WTC11 (cell line): Measurements from ENCODE around the gene CDH16. TPM values are rescaled to one million over a fixed set of nuclear protein-coding genes. Genes with fewer than 3 reads are reported as not detected.

Experiments
- ATAC-seq: fragments of 200-7000 bp; cut with Tn5 transposase; 2 replicates; pipeline ENCODE4 v1.10.0; 2021; ENCODE audit warnings: mild to moderate bottlenecking, moderate library complexity
- CTCF ChIA-PET: fragments of 300-600 bp; sonication (Branson Sonifier 250); formaldehyde crosslinking; loops from one replicate; lab custom pipeline; 2021; ENCODE audit warnings: antibody characterized with exemption; lab: Charles Lee
- POLR2A ChIA-PET: fragments of 350-600 bp; sonication (Branson Sonifier 250); formaldehyde crosslinking; loops from one replicate; lab custom pipeline; 2021; ENCODE audit warnings: antibody characterized with exemption; lab: Charles Lee
- DNase-seq: peaks from one replicate; pipeline ENCODE4 v3.0.0; 2021; ENCODE audit warnings: low spot score
- H3K27ac Mint-ChIP-seq: 2 replicates; pipeline ENCODE4 v1.8.0; 2021; ENCODE audit warnings: mixed read lengths
- H3K27me3 Mint-ChIP-seq: 2 replicates; pipeline ENCODE4 v1.8.0; 2021; ENCODE audit warnings: low read depth, mild to moderate bottlenecking, moderate library complexity, mixed read lengths
- H3K36me3 Mint-ChIP-seq: 2 replicates; pipeline ENCODE4 v1.8.0; 2021; ENCODE audit warnings: mixed read lengths
- H3K4me1 Mint-ChIP-seq: 2 replicates; pipeline ENCODE4 v1.8.0; 2022; ENCODE audit warnings: mixed read lengths
- H3K4me3 Mint-ChIP-seq: 2 replicates; pipeline ENCODE4 v1.8.0; 2021; ENCODE audit warnings: mild to moderate bottlenecking, moderate library complexity, mixed read lengths
- H3K9me3 Mint-ChIP-seq: 2 replicates; pipeline ENCODE4 v1.8.0; 2021; ENCODE audit warnings: mixed read lengths
- CBFB ChIP-seq: sonication (generic); formaldehyde crosslinking; IDR thresholded peaks from 2 replicates; pipeline ENCODE4 v1.8.1; 2022; ENCODE audit warnings: mild to moderate bottlenecking, low read depth, missing genetic modification reagents
- ESRRA ChIP-seq: sonication (generic); formaldehyde crosslinking; IDR thresholded peaks from 2 replicates; pipeline ENCODE4 v1.8.1; 2022; ENCODE audit warnings: mild to moderate bottlenecking, missing genetic modification reagents, borderline replicate concordance
- FOXP1 ChIP-seq: sonication (generic); formaldehyde crosslinking; IDR thresholded peaks from 2 replicates; pipeline ENCODE4 v1.8.0; 2022; ENCODE audit warnings: missing genetic modification reagents, mild to moderate bottlenecking, moderate library complexity, borderline replicate concordance
- GRHL2 ChIP-seq: fragments of 250-450 bp; sonication (Bioruptor Pico); IDR thresholded peaks from 2 replicates; pipeline ENCODE4 v1.8.0; 2022; ENCODE audit warnings: mild to moderate bottlenecking, moderate library complexity; ENCODE audit not compliant: insufficient replicate concordance, severe bottlenecking
- JAZF1 ChIP-seq: fragments of 250-450 bp; sonication (Bioruptor Pico); IDR thresholded peaks from 2 replicates; pipeline ENCODE4 v1.9.0; 2021; ENCODE audit warnings: moderate library complexity, mild to moderate bottlenecking, inconsistent platforms
- NR2C2 ChIP-seq: sonication (generic); formaldehyde crosslinking; IDR thresholded peaks from 2 replicates; pipeline ENCODE4 v1.8.0; 2022; ENCODE audit warnings: mild to moderate bottlenecking, missing genetic modification reagents
- SMAD3 ChIP-seq: sonication (generic); formaldehyde crosslinking; IDR thresholded peaks from 2 replicates; pipeline ENCODE4 v1.8.0; 2022; ENCODE audit warnings: missing genetic modification reagents, mild to moderate bottlenecking, borderline replicate concordance
- TCF7 ChIP-seq: sonication (generic); formaldehyde crosslinking; IDR thresholded peaks from 2 replicates; pipeline ENCODE4 v1.8.0; 2022; ENCODE audit warnings: mild to moderate bottlenecking, low read depth, missing genetic modification reagents, moderate library complexity
- TEAD4 ChIP-seq: sonication (generic); formaldehyde crosslinking; IDR thresholded peaks from 2 replicates; pipeline ENCODE4 v1.8.0; 2022; ENCODE audit warnings: mild to moderate bottlenecking, missing genetic modification reagents
- ZBTB21 ChIP-seq: sonication (generic); formaldehyde crosslinking; IDR thresholded peaks from 2 replicates; pipeline ENCODE4 v1.8.1; 2023; ENCODE audit warnings: mild to moderate bottlenecking, missing genetic modification reagents, borderline replicate concordance
- ZNF396 ChIP-seq: fragments of 250-450 bp; sonication (Bioruptor Pico); IDR thresholded peaks from 2 replicates; pipeline ENCODE4 v1.8.0; 2021; ENCODE audit warnings: mild to moderate bottlenecking, moderate library complexity, borderline replicate concordance
- total RNA-seq: library from RNA; stranded (reverse); gene quantifications from 3 replicates; pipeline ENCODE4 v1.2.3, GENCODE V29; 2021
- TF ChIP-seq, protein P1 (sequence below): sonication (generic); formaldehyde crosslinking; IDR thresholded peaks from 2 replicates; pipeline ENCODE4 v1.8.1; 2023; ENCODE audit warnings: mild to moderate bottlenecking, missing genetic modification reagents
- TF ChIP-seq, protein P2 (sequence below): sonication (generic); formaldehyde crosslinking; IDR thresholded peaks from 2 replicates; pipeline ENCODE4 v1.8.0; 2023; ENCODE audit warnings: missing genetic modification reagents, mild to moderate bottlenecking, borderline replicate concordance
- TF ChIP-seq, protein P3 (sequence below): sonication (generic); formaldehyde crosslinking; IDR thresholded peaks from 2 replicates; pipeline ENCODE4 v1.8.1; 2023; ENCODE audit warnings: mild to moderate bottlenecking, moderate library complexity, missing genetic modification reagents
- TF ChIP-seq, protein P4 (sequence below): fragments of 250-450 bp; sonication (Bioruptor Pico); IDR thresholded peaks from 2 replicates; pipeline ENCODE4 v1.9.0; 2021; ENCODE audit warnings: mild to moderate bottlenecking, borderline replicate concordance

The CDH16 gene
- total RNA-seq, 1 experiment from 2014 or later = not detected

DNA sequence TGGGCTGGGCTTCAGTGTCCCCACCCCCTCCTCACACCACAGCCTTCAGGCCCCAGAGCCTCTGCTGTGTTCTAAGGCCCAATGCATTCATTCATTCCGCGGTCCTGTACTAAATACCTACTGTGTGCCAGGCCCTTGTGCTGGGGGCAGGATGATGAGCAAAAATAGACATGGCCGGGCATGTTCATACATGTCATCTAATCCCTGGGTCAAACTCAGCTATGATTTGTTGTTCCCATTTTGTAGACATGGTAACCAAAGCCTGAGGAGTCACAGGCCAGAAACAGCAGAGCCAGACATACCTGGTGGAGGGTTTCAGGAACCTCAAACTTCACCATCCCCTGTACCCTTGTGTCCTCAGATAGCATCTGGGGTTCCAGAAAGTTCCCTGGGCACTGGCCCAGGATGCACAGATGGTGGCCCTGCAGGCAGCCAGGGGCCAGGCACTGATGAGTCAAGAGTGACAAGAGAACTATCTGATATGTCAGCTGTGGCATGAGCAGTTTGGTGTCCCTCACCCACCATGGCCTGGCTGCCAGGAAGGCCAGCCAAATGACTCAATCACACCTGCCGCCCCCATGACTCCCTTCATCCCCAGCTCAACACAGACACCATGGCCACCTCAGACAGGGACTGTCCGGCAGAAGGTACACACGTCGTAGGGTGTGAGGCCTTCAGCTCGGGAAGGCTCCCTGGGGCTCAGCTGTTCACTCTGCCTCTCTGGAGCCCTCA is 9.4 kb upstream of the CDH16 start:
- no peak for ATAC-seq
- Mint-ChIP-seq H3K36me3 (no peaks in the 10 kb centered on the region), H3K4me1 (peaks cover 10% of the 10 kb centered on the region), H3K9me3 (no peaks in the 10 kb centered on the region), H3K4me3 (no peak overlapping the region)
- POLR2A ChIA-PET = interaction anchor here (0.7 to 0.9 kb wide), 2 partner anchors 97 to 259 kb away, joined by 3 read pairs; partner anchors contain the start of gene NAE1
- TF ChIP-seq, protein P1, sequence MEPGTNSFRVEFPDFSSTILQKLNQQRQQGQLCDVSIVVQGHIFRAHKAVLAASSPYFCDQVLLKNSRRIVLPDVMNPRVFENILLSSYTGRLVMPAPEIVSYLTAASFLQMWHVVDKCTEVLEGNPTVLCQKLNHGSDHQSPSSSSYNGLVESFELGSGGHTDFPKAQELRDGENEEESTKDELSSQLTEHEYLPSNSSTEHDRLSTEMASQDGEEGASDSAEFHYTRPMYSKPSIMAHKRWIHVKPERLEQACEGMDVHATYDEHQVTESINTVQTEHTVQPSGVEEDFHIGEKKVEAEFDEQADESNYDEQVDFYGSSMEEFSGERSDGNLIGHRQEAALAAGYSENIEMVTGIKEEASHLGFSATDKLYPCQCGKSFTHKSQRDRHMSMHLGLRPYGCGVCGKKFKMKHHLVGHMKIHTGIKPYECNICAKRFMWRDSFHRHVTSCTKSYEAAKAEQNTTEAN (CRISPR knock-in tag) = no peak
- TF ChIP-seq, protein P2, sequence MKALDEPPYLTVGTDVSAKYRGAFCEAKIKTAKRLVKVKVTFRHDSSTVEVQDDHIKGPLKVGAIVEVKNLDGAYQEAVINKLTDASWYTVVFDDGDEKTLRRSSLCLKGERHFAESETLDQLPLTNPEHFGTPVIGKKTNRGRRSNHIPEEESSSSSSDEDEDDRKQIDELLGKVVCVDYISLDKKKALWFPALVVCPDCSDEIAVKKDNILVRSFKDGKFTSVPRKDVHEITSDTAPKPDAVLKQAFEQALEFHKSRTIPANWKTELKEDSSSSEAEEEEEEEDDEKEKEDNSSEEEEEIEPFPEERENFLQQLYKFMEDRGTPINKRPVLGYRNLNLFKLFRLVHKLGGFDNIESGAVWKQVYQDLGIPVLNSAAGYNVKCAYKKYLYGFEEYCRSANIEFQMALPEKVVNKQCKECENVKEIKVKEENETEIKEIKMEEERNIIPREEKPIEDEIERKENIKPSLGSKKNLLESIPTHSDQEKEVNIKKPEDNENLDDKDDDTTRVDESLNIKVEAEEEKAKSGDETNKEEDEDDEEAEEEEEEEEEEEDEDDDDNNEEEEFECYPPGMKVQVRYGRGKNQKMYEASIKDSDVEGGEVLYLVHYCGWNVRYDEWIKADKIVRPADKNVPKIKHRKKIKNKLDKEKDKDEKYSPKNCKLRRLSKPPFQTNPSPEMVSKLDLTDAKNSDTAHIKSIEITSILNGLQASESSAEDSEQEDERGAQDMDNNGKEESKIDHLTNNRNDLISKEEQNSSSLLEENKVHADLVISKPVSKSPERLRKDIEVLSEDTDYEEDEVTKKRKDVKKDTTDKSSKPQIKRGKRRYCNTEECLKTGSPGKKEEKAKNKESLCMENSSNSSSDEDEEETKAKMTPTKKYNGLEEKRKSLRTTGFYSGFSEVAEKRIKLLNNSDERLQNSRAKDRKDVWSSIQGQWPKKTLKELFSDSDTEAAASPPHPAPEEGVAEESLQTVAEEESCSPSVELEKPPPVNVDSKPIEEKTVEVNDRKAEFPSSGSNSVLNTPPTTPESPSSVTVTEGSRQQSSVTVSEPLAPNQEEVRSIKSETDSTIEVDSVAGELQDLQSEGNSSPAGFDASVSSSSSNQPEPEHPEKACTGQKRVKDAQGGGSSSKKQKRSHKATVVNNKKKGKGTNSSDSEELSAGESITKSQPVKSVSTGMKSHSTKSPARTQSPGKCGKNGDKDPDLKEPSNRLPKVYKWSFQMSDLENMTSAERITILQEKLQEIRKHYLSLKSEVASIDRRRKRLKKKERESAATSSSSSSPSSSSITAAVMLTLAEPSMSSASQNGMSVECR (CRISPR knock-in tag) = no peak
- TF ChIP-seq FOXP1 (CRISPR knock-in tag) (no peak), TEAD4 (CRISPR knock-in tag) (no peak), ZBTB21 (CRISPR knock-in tag) (no peak), ZNF396 (CRISPR knock-in tag) (no peak), JAZF1 (no peak), TCF7 (CRISPR knock-in tag) (no peak), SMAD3 (CRISPR knock-in tag) (no peak), CBFB (CRISPR knock-in tag) (no peak), GRHL2 (no peak), ESRRA (no peak), NR2C2 (CRISPR knock-in tag) (no peak)
- TF ChIP-seq, protein P3, sequence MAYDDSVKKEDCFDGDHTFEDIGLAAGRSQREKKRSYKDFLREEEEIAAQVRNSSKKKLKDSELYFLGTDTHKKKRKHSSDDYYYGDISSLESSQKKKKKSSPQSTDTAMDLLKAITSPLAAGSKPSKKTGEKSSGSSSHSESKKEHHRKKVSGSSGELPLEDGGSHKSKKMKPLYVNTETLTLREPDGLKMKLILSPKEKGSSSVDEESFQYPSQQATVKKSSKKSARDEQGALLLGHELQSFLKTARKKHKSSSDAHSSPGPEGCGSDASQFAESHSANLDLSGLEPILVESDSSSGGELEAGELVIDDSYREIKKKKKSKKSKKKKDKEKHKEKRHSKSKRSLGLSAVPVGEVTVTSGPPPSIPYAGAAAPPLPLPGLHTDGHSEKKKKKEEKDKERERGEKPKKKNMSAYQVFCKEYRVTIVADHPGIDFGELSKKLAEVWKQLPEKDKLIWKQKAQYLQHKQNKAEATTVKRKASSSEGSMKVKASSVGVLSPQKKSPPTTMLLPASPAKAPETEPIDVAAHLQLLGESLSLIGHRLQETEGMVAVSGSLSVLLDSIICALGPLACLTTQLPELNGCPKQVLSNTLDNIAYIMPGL (CRISPR knock-in tag) = no peak
- TF ChIP-seq, protein P4, sequence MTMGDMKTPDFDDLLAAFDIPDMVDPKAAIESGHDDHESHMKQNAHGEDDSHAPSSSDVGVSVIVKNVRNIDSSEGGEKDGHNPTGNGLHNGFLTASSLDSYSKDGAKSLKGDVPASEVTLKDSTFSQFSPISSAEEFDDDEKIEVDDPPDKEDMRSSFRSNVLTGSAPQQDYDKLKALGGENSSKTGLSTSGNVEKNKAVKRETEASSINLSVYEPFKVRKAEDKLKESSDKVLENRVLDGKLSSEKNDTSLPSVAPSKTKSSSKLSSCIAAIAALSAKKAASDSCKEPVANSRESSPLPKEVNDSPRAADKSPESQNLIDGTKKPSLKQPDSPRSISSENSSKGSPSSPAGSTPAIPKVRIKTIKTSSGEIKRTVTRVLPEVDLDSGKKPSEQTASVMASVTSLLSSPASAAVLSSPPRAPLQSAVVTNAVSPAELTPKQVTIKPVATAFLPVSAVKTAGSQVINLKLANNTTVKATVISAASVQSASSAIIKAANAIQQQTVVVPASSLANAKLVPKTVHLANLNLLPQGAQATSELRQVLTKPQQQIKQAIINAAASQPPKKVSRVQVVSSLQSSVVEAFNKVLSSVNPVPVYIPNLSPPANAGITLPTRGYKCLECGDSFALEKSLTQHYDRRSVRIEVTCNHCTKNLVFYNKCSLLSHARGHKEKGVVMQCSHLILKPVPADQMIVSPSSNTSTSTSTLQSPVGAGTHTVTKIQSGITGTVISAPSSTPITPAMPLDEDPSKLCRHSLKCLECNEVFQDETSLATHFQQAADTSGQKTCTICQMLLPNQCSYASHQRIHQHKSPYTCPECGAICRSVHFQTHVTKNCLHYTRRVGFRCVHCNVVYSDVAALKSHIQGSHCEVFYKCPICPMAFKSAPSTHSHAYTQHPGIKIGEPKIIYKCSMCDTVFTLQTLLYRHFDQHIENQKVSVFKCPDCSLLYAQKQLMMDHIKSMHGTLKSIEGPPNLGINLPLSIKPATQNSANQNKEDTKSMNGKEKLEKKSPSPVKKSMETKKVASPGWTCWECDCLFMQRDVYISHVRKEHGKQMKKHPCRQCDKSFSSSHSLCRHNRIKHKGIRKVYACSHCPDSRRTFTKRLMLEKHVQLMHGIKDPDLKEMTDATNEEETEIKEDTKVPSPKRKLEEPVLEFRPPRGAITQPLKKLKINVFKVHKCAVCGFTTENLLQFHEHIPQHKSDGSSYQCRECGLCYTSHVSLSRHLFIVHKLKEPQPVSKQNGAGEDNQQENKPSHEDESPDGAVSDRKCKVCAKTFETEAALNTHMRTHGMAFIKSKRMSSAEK (CRISPR knock-in tag) = no peak
- TF ChIP-seq, all 79 proteins: peak for 0
- CTCF ChIA-PET = interaction anchor here (0.6 to 7.0 kb wide), 31 partner anchors 11 to 500 kb away, joined by 3 to 175 read pairs (median 7); partner anchors contain the start of genes CDH16, CES3, NAE1 and NOL3
- H3K27ac Mint-ChIP-seq = peak overlapping the region; percentile 27; the same call in 1 of the 2 replicates
- peaks cover 50% of the 10 kb centered on the region for H3K27me3 Mint-ChIP-seq
- no peak for DNase-seq
